Activated CD8-positive, alpha-beta memory T cell treated with anti-CD3 and anti-CD28 coated beads for 4 hours (primary cell): ENCODE data around the gene ASGR1.

Source experiments
- DNase-seq, 2 donors: peaks; one replicate each; pipeline ENCODE4 v3.0.0-alpha.2; 2020; ENCODE audit warnings: low read depth in 2 of 2

The ASGR1 gene, protein sequence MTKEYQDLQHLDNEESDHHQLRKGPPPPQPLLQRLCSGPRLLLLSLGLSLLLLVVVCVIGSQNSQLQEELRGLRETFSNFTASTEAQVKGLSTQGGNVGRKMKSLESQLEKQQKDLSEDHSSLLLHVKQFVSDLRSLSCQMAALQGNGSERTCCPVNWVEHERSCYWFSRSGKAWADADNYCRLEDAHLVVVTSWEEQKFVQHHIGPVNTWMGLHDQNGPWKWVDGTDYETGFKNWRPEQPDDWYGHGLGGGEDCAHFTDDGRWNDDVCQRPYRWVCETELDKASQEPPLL

DNA sequence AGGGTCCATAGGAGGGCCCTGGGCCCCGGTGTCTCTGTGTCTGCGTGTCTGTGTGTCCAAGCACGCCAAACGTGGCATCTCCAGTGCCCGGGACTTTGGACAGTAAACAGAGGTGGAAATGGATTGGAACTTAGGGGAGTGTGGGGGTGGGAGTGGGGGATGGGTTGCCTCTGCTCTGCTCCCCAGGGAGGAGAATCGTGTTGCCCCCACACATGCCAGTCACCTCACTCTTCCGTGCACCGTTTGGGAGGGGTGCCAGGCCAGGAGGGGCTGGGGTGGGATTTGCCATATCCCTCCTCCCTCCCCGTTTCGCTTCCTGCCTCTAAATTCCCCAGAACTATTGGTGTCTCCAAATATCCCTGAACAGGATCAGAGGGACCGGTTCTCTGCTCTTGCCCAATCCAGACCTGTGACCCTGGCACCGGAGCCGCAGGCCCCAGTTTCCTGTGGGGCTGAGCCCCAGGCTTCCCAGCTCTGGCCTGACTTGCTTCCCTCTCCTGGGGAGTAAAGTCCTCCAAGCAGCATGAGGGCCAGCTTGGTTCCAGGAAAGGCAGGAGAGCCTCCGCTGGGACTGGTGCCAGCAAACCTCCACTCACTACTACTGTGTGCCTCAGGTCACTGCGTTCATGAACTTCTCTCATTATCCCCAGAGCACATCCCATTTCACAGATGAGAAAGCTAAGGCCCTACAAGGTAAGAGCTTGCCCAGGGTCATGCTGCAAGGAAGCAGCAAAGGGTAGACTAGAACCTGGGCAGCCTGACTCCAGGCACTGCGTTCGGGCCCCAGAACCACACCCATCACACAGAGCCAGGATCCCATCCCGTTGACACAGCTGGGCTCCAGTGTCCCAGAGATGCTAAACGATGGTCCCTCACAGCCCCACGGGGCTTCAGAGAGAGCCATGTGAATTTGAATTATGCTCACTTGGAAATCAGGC, at the start of gene ASGR1:
ASGR1 (minus strand) TSS at position 54 of the 938 bp plus-strand sequence. CDS start 807 bp downstream, outside the sequence.
- no peak for DNase-seq

GRCh38 chr17:7228920-7229319, 49.8 kb upstream of the ASGR1 start:
- no peak for DNase-seq

GRCh38 chr17:7226721-7227710, 47.8 kb upstream of the ASGR1 start:
- no peak for DNase-seq

GRCh38 chr17:7225711-7226331, 46.7 kb upstream of the ASGR1 start:
- DNase-seq: no peak

GRCh38 chr17:7224661-7225111, 45.5 kb upstream of the ASGR1 start:
- DNase-seq: no peak

DNA sequence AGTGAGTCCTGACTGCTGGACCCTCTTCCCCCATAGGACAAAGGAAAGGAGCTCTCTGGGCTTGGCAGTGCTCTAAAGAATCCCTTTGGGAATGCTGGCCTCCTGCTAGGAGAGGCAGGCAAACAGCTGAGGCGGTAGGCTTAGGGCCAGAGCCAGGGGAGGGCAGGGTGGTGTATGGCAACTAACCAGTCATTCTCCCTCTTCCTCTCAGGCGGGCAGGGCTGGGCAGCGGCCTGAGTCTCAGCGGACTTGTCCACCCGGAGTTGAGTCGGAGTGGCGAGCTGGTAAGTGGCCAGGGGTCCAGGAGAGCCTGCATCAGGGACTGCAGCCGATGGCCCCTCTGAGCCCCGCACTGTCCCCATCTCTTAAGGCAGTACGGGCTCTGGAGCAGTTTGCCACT, 44.9 kb upstream of the ASGR1 start:
- DNase-seq: no peak

GRCh38 chr17:7223375-7223774, 44.2 kb upstream of the ASGR1 start:
- DNase-seq: no peak

DNA sequence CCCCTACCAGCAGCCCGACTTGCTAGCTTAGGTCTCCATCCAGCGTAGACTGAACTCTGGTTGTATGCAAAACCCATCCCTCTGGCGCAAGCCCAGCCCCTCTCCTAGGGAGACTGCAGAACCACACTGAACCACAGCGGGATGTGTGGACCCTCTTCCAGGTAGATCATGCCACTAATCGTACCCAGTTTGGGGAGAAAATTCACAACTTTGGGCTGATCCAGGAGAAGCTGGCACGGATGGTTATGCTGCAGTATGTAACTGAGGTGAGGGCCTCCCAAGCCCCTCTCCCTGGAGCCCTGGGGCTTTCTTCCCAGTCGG, 43.8 kb upstream of the ASGR1 start:
- no peak for DNase-seq

GRCh38 chr17:7222093-7222971, 43.2 kb upstream of the ASGR1 start:
- DNase-seq: no peak

- no peak for DNase-seq
Measured at GRCh38 chr17:7221278-7222092, 42.3 kb upstream of the ASGR1 start.

- DNase-seq: peak in 1 of 2 donors; percentile 33
Measured at GRCh38 chr17:7220593-7221277, 41.6 kb upstream of the ASGR1 start.

DNA sequence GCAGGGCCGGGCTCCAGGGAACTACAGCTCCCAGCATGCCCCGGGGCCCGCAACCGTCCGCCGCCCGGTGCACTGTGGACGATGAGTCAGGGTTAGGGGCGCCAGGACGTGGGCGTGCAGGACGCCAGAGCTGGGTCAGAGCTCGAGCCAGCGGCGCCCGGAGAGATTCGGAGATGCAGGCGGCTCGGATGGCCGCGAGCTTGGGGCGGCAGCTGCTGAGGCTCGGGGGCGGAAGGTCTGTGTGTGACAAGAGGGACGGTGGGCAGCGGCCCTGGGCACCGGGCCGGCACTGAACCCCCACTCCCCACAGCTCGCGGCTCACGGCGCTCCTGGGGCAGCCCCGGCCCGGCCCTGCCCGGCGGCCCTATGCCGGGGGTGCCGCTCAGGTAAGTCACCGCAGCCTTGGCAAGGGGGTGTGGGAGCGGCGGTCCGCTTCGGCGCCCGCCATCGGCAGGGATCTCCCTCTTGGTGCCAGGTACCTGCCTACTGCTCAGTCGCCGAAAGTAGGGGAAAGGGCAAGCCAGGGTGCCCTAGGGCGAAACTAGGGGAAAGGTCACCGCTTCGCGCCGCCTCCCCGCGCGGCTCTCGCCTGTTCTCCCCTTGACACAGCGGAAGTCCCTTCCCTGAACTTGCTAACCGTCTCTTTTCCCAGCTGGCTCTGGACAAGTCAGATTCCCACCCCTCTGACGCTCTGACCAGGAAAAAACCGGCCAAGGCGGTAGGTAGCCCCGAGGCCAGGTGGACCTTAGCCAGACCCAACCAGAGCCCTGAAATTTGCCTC, 40.8 kb upstream of the ASGR1 start, which contains the start of the genes ACADVL and DLG4:
ACADVL (plus strand) TSS at position 127 of the 781 bp plus-strand sequence; CDS start at position 174, 47 bp downstream.
DLG4 (minus strand) TSS at position 25 of the 781 bp plus-strand sequence.
- peak; percentile 54 to 65 for DNase-seq

- DNase-seq: no peak
Measured at GRCh38 chr17:7219229-7219811, 40.1 kb upstream of the ASGR1 start.

DNA sequence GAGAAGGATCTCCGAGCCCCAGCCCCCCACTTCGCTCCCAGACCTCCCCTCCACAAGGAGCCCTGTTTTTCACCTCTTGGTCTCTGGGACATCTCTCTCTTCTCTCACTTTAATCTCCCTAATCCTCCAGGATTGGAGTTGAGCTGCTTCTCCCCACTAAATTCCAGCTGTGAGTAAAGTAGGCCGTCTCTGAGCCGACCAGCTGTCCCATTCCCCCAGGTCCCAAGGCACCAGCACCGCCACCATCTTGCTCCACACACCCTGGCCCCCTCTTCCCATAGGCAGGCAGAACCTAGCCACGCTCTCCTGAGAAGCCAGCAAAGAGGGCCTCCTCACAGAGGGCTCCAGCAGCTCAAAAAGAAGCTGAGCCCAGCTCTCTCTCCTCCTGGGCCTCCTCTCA, 39.6 kb upstream of the ASGR1 start:
- DNase-seq: no peak

GRCh38 chr17:7218166-7218565, 39.0 kb upstream of the ASGR1 start:
- DNase-seq: no peak

DNA sequence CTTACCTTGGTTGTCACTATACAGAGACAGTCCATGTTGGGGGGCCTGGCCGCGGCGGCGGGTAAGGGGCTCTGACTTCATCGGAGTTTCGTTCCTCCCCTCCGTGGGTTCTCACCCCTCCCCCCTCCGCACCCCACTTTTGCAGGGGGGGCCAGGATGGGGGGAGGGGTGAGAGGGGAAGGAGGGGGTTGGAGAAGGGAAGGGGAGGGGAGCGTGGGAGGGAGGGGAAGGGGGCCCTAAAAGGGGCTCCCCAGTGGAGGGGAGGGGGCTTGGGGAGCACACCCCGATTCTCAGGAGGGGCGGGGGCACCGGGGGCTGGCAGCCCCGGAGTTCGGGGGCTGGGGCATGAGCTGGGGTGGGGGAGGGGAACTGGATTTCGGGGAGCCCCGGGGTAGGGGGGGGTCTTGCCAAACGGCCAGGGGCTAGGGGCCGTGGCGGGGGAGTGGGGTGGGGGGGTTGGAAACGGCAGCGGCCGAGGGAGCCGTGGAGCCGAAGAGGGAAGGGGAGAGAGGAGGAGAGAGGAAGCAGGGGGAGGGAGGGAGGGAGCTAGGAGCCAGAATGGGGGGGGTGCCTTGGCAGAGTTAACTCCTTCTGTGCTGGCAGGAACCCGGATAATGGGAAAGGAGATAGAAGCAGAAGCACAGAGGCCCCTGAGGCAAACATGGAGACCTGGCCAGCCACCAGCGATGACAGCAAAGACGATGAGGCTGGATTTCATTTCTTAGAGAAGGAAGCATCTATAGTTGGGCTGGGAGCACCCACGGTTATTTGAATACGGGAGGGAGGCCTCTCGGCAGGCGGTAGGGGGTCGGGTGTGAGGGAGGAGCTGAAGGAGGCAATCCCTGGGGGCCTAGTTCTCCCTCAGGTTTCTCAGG, 38.2 kb upstream of the ASGR1 start:
- DNase-seq: no peak
